AG04450 (cell line): ENCODE data around the gene FCAR. TPM values are rescaled to one million over a fixed set of nuclear protein-coding genes. Genes with fewer than 3 reads are reported as not detected.
"Not testable (repeated sequence)": the region's sequence is repeated elsewhere in the genome, so short reads cannot be mapped to it uniquely, and the experiment has no call there.

Experiments
- CTCF ChIA-PET: fragments of 300-600, 350-600 bp; formaldehyde crosslinking; extraction: SDS; loops from one replicate; lab custom pipeline; 2022; ENCODE audit warnings: antibody characterized with exemption, inconsistent platforms; lab: Charles Lee
- POLR2A ChIA-PET: fragments of 350-600 bp; formaldehyde crosslinking; extraction: SDS; loops from one replicate; lab custom pipeline; 2021; ENCODE audit warnings: antibody characterized with exemption, inconsistent platforms; lab: Yijun Ruan, JAX
- DNase-seq: peaks from one replicate; pipeline ENCODE4 v3.0.0-alpha.2; 2011; ENCODE audit warnings: low read depth, low spot score
- H3K27ac ChIP-seq: one replicate; pipeline ENCODE4 v1.5.1; 2012; ENCODE audit warnings: low read depth, low read length, control low read depth
- H3K27me3 ChIP-seq: one replicate; pipeline ENCODE4 v1.6.0; 2012; ENCODE audit warnings: low read length; ENCODE audit not compliant: control insufficient read depth, insufficient read depth
- H3K4me3 ChIP-seq: 2 replicates; pipeline ENCODE4 v1.5.1; 2011; ENCODE audit warnings: mild to moderate bottlenecking, low read depth, low read length, control low read depth
- H3K9me3 ChIP-seq: 2 replicates; pipeline ENCODE4 v1.5.1; 2012; ENCODE audit warnings: low read length; ENCODE audit not compliant: control insufficient read depth, insufficient read depth
- polyA minus RNA-seq: library from RNA; depleted of rRNA, polyadenylated mRNA; stranded (reverse); fragments of >200 nt; gene quantifications from 2 replicates; pipeline ENCODE4 v1.2.3, GENCODE V29; 2011; rRNA and poly(A)+ RNA removed
- polyA plus RNA-seq: library from polyadenylated mRNA; depleted of rRNA; stranded (reverse); fragments of >200 nt; gene quantifications from 2 replicates; pipeline ENCODE4 v1.2.3, GENCODE V29; 2011; rRNA removed
- TF ChIP-seq, protein P1 (sequence below): IDR thresholded peaks from 2 replicates; pipeline ENCODE4 v1.5.1; 2011; ENCODE audit warnings: low read depth, low read length, control low read depth, inconsistent platforms

FCAR gene
- polyA plus RNA-seq (not detected in 2 replicates), polyA minus RNA-seq (not detected in 2 replicates)

DNA sequence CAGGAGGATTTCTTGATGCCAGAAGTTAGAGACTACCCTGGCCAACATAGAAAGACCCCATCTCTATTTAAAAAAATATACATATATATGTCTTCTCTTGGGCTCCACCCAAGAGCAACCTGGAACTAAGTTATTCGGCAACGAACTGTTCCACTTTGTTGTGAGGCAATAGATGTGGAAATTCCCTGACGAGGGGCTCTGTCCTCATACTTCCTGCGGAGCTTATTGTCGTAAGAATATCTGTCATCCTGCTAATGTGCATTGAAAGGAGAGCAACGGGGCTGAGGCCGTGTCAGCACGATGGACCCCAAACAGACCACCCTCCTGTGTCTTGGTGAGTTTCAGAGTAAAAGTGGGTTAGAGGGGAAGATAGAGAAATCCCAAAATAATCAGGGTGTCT is at the start of gene FCAR:
Gene FCAR, plus strand, starts transcription at position 246 of the 400 bp plus-strand sequence. Its CDS starts 55 bp downstream, at position 301.
- Histone ChIP-seq H3K27ac (no peak within 1 kb of the TSS), H3K4me3 (no peak within 1 kb of the TSS), H3K9me3 (peaks cover 33% of the 10 kb centered on the region), H3K27me3 (no peaks in the 10 kb centered on the region)
- TF ChIP-seq, protein P1, sequence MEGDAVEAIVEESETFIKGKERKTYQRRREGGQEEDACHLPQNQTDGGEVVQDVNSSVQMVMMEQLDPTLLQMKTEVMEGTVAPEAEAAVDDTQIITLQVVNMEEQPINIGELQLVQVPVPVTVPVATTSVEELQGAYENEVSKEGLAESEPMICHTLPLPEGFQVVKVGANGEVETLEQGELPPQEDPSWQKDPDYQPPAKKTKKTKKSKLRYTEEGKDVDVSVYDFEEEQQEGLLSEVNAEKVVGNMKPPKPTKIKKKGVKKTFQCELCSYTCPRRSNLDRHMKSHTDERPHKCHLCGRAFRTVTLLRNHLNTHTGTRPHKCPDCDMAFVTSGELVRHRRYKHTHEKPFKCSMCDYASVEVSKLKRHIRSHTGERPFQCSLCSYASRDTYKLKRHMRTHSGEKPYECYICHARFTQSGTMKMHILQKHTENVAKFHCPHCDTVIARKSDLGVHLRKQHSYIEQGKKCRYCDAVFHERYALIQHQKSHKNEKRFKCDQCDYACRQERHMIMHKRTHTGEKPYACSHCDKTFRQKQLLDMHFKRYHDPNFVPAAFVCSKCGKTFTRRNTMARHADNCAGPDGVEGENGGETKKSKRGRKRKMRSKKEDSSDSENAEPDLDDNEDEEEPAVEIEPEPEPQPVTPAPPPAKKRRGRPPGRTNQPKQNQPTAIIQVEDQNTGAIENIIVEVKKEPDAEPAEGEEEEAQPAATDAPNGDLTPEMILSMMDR = no peak
- DNase-seq = no peak
- ChIA-PET CTCF (no interaction called here), POLR2A (no interaction called here)

DNA sequence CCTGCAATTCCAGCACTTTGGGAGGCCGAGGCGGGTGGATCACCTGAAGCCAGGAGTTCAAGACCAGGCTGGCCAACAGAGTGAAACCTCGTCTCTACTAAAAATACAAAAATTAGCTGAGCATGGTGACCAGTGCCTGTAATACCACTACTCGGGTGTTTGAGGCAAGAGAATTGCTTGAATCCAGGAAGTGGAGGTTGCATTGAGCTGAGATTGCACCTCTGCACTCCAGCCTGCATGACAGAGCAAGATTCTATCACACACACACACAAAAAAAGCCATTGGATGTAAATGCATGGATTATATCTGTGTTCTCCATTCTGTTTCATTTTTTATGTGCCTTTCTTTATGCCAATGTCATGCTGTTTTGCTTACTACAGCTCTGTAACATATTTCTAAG is 49.6 kb upstream of the FCAR start:
- H3K9me3 ChIP-seq = peaks cover 10% of the 10 kb centered on the region
- H3K27ac ChIP-seq, H3K4me3 ChIP-seq, POLR2A ChIA-PET, DNase-seq, H3K27me3 ChIP-seq, CTCF ChIA-PET: not testable (repeated sequence)

DNA sequence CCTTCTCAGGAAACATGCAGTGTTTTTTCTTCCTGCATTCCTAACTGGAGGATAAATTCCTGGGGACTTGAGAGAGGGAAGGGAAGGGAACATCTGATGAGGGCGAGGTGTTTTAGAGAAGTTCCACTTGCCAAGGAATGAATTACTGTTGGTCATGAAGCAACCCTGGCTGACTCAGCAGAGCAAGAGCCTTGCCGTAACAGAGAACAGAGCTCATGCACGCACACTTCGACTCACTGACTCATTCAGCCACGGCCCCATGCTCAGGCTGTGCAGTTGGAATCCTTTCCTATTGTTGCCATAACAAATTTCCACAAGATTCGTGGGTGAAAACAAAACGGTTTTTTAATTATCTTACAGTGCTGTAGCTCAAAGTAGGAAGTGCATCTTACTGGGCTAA is 48.7 kb upstream of the FCAR start:
- CTCF ChIA-PET, H3K4me3 ChIP-seq, H3K27ac ChIP-seq, DNase-seq, H3K27me3 ChIP-seq, POLR2A ChIA-PET, H3K9me3 ChIP-seq: not testable (repeated sequence)

DNA sequence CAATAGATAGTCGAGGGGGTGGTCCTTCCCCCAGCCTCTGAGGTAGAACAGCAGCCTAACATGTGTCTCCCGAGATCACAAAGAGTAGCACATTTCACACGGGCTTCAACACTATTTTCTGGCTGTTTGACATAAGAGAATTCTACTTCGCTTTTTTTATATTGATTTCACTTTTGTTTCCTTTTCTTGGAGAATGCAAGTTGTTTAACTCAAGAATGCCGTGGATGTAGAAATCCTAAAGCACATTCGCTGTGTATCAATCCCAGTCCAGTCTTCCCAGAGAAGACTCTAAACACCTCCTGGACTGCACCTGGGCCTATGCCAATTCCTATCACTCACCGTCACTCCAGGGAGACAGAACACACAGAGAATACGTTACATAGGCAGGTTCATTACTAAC is 46.0 kb upstream of the FCAR start:
- H3K27me3 ChIP-seq, DNase-seq, H3K9me3 ChIP-seq, H3K27ac ChIP-seq, POLR2A ChIA-PET, CTCF ChIA-PET, H3K4me3 ChIP-seq: not testable (repeated sequence)

DNA sequence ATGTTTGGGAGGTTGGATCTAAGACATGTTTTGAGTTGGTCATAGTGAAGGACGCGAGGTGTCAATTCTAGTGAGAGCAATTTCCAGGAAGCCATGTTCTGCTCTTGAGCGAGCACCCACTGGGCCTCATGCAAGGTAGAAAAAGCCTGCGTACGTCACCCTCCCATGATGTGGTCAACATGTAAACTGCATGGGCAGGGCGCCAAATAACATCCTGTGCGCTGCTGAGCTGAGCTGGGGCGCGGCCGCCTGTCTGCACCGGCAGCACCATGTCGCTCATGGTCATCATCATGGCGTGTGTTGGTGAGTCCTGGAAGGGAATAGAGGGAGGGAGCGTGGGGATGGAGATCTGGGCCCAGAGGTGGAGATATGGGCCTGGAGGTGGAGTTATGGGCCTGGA is 41.5 kb upstream of the FCAR start, which contains the start of gene KIR2DS4:
Gene KIR2DS4, plus strand, starts transcription at position 181 of the 400 bp plus-strand sequence.
- CTCF ChIA-PET, H3K4me3 ChIP-seq, H3K27me3 ChIP-seq, POLR2A ChIA-PET, DNase-seq, H3K27ac ChIP-seq: not testable (repeated sequence)
- H3K9me3 ChIP-seq = peaks cover 16% of the 10 kb centered on the region

DNA sequence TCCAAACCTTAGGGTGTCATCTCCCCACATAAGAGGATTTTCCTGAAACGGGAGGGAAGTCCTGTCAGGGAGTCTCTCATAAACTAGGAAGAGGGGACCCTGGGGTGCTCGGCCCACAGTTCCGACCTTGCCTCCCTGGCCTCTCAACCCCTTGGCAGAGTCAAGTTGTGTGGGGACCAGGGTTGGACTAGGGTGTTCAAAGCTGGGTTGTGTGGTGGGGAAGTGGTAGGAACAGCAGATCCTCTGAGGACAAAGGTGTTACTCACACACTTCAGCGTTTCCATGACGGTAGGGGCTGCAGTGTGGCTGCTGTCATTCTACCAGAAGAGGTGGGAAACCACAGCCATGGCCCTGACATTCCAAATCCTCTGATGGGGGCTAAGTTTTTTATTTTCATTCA is 38.9 kb upstream of the FCAR start:
- H3K4me3 ChIP-seq, POLR2A ChIA-PET, DNase-seq, H3K27me3 ChIP-seq, H3K27ac ChIP-seq, CTCF ChIA-PET: not testable (repeated sequence)
- H3K9me3 ChIP-seq = peaks cover 16% of the 10 kb centered on the region

DNA sequence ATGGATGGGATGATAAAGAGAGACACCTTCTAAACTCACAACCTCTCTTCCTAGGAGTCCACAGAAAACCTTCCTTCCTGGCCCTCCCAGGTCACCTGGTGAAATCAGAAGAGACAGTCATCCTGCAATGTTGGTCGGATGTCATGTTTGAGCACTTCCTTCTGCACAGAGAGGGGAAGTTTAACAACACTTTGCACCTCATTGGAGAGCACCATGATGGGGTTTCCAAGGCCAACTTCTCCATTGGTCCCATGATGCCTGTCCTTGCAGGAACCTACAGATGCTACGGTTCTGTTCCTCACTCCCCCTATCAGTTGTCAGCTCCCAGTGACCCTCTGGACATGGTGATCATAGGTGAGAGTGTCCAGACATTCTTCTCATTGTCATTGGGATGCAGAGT is 36.5 kb upstream of the FCAR start:
- H3K4me3 ChIP-seq, H3K27me3 ChIP-seq, POLR2A ChIA-PET, DNase-seq, H3K27ac ChIP-seq, CTCF ChIA-PET: not testable (repeated sequence)
- peaks cover 15% of the 10 kb centered on the region for H3K9me3 ChIP-seq

DNA sequence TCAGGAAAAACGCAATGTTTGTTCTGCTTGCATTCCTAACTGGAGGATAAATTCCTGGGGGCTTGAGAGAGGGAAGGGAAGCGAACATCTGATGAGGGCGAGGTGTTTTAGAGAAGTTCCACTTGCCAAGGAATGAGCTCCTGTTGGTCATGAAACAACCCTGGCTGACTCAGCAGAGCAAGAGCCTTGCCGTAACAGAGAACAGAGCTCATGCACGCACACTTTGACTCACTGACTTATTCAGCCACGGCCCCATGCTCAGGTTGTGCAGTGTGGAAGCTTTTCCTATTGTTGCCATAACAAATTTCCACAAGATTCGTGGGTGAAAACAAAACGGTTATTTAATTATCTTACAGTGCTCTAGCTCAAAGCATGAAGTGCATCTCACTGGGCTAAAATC is 30.9 kb upstream of the FCAR start:
- CTCF ChIA-PET, H3K27me3 ChIP-seq, POLR2A ChIA-PET: not testable (repeated sequence)

DNA sequence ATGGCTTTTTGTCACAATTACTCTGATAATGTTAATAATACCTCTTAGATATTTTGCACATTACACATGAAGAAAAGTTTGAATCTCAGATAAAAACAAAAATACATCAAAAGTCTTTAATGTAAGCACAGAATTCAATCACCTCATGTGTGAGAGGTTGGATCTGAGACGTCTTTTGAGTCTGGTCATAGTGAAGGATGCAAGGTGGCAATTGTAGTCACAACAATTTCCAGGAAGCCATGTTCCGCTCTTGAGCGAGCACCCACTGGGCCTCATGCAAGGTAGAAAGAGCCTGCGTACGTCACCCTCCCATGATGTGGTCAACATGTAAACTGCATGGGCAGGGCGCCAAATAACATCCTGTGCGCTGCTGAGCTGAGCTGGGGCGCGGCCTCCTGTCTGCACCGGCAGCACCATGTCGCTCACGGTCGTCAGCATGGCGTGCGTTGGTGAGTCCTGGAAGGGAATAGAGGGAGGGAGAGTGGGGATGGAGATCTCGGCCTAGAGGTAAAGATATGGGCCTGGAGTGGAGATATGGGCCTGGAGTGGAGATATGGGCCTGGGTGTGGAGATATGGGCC is 23.9 kb upstream of the FCAR start, which contains the start of gene KIR3DL2:
Gene KIR3DL2, plus strand, starts transcription at position 383 of the 580 bp plus-strand sequence. Its CDS starts 33 bp downstream, at position 416.
- H3K9me3 ChIP-seq, H3K27ac ChIP-seq, H3K27me3 ChIP-seq, POLR2A ChIA-PET, DNase-seq, CTCF ChIA-PET, H3K4me3 ChIP-seq: not testable (repeated sequence)

More for the DNA sequence above, 30.9 kb upstream of the FCAR start:
- H3K27ac ChIP-seq, H3K4me3 ChIP-seq, H3K9me3 ChIP-seq, DNase-seq: not testable (repeated sequence)
